Renal cortical epithelial cell (primary cell): Measurements from ENCODE around the gene GRHPR. TPM values are rescaled to one million over a fixed set of nuclear protein-coding genes. Genes with fewer than 3 reads are reported as not detected.

Experiments used
- DNase-seq: peaks from one replicate; pipeline ENCODE4 v3.0.0-alpha.2; 2011; ENCODE audit warnings: low read depth
- total RNA-seq: library from RNA; depleted of rRNA; stranded (reverse); fragments of >200 nt; gene quantifications from 2 replicates; pipeline ENCODE4 v1.2.3, GENCODE V29; 2014

GRHPR gene
- total RNA-seq, 1 donor from 2014 or later: 152 TPM

DNA sequence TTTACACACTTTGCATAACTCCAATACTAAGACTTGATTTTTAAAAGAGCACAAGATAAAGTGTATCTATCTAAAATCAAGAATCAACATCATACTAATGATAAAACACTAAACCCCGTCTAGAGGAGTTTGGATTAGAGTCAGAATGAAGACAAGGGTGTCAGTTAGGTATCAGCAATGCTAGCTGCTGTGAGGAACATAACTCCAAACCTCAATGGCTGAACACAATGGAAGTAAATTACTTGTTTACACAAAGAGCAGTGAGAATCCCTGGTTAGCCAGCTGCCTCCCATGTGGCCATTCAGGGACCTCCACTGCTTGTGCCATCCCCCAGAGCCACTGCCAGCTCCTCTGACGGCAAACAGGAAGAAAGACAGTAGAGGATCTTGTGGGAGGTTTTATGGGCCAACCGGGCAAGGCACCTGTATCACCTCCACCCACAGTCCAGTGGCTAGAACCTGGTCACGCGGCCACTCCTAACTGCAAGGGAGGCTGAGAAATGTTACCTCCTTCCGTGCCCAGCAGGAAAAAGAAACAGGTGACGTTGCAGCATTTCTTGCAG, 24.0 kb upstream of the GRHPR start:
- no peak for DNase-seq

DNA sequence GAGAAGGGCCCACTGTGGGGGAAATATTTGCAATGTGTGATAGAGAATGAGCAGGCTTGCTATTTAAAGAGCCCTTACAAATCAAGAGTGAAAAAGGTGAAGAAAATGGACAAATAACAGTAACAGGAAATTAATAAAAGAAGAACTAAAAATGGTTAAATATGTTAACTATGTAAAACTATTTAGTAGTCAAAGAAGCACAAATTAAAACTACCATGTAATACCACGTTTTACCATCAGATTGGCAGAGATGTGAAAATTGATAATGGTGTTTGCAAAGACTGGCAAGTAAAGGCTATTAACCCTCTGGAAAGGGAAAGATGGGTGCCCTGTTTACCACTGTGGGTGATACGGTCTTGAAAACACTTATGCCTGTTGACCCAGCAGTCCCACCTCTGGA, 23.2 kb upstream of the GRHPR start:
- no peak for DNase-seq

DNA sequence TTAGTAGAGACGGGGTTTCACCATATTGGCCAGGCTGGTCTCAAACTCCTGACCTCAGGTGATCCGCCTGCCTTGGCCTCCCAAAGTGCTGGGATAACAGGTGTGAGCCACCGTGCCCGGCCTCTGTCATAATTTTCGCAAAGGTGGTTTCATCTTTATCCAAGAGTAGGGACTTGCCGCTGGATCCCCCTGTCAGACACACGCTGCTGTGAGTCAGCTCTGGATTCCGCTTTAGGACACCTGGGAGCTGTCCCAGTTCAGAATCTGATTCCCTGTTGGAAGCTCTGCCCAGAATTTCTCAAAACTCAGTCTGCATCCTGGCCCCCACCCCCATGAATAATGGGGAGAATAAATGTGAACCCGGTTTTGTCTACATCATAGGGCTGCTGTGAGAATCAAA, 17.9 kb upstream of the GRHPR start:
- no peak for DNase-seq

DNA sequence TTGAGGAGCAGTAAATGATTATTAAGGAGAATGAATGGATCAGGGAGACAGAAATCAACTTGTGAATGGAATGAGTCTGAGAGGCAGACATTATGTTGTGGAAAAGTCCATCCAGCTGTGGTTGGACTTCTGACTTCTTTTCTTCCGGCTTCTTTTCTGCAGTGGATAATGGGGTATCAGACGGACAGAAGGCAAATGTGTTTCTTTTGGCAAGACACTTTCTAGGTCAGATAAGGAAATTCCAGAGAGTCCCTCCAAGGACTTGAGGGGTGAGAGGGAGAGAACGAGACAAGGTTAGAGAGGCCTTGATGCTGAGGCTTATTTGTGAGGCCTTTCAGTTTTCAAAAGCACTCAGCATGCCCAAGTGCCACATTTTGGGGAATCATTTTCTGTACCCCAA, 17.1 kb upstream of the GRHPR start:
- DNase-seq: no peak

DNA sequence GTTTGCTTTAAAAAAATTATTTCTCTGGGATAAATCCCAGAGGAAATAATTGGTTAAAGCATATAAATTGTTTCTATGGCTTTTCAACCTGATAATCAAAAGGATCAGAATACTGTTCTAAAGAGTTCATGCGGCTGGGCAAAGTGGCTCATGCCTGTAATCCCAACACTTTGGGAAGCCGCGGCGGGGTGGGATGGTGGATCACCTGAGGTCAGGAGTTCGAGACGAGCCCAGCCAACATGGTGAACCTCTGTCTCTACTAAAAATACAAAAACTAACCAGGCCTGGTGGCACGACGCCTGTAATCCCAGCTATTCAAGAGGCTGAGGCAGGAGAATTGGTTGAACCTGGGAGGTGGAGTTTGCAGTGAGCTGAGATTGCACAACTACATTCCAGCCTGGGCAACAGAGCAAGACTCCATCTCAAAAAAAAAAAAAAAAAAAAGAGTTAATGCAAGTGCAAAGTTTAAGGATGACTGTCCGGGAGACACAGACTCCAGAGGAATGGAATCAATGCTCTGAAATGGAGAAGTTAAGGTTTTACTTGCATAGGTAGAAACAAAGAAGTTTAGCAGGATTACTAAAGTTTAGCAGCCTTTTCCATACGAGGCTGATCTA, 16.6 kb upstream of the GRHPR start:
- peak; percentile 41 for DNase-seq

DNA sequence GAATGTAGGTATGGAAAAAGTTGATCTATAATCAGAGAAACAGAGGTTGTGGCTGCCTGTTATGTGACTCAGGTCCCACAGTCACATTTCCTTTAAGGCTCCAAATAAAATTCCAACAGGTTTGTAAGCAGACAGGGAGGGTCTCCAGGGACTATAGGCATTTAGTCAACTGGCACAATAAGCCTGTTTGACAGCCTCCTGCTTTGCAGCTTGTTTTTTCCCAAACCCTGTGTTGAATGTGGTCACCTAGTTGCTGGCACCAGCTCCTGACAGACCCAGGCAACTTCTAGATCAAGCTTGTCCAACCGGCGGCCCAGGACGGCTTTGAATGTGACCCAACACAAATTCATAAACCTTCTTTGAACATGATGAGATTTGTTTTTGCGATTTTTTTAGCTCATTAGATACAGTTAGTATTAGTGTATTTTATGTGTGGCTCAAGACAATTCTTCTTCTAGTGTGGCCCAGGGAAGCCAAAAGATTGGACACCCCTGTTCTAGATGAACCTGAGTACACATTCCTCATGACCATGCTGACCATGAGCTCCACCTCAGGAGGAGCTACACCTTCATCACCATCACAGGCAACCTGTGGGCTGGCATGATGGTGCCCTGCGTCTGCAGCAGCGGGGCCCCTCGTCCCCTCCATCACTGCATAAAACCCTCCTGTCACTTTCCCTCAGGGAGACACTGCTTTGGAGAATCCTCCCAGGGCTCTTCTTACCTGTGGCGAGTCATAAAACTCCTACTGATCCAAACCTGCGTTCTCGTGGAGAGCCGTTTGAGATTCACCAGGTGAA, 15.7 kb upstream of the GRHPR start:
- no peak for DNase-seq

DNA sequence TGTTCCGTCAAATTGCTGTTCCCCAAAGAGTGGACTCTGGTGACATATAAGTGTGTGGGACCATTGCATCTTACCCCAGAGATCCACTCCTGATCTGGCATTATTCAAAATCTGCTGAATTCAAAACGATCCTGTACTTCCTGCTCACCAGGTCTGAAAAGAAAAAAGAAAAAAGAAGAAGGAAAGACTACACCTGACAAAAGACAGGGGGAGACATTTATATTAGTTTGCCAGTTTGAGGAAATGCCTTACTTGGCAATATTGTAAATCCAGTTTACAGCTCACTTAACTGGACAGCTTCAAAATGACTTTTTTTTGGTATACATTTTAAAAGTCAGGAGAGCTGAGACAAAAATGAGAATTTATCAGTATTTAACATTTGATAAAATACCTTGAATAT, 15.0 kb upstream of the GRHPR start:
- peak; percentile 54 for DNase-seq

DNA sequence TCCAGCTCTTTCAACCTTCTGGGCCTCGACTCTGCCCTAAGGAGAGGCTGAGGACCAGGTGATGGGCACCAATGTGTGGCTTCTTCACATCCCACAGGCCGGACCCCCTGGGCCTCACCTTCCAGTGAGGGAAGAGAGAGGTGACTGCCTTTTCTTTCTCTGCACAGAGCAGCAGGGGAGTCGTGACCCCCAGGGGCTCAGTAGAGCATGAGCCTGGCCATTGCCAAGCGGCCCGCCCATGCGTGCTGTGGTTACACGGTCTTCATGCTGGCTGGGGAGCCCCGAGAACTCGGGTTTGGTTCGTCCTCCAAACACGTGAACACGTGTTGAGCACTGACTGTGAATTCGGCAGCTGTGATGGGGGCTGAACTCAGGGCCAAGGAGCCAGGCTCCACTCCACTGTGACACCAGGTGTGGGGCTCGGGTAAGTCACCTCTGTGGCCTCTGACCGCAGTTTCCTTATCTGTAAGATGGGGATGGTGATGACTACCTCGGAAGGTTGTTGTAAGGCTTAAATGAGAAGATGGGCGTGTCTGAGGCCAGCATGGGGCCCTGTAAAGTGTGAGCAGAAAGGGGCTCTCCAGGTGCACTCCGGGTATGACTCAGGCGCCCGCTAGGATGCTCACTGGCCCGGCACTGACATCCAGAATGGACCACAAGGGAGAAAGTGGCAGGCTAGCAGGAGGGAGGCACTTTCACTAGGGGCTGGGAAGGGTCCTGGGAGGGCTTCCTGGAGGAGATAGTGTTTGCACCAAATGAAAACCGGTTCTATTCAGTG, 13.4 kb upstream of the GRHPR start:
- DNase-seq: no peak

DNA sequence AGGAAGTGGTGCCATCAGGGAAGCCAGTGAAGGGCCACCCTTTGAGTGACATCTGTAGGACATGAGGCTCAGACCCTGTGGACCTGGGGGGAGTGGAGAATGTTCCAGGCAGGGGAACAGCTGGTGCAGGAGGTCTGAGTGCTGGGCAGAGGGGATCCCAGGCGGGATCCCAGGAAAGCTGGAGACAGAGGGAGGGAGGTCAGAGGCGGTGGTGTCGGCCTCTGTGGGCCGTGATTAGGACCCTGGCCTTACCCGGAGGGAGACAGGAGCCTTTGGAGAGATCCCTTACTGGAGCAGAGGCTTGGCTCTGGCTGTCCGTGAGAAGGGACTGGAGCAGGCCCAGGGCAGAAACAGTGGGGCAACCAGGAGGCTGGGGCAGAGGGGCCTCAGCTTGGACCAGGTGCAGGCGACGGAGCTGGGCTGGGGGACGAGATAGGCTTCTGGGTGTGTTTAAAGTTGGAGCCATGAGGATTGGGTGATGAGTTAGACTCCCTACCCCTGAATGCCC, 12.1 kb upstream of the GRHPR start:
- no peak for DNase-seq

DNA sequence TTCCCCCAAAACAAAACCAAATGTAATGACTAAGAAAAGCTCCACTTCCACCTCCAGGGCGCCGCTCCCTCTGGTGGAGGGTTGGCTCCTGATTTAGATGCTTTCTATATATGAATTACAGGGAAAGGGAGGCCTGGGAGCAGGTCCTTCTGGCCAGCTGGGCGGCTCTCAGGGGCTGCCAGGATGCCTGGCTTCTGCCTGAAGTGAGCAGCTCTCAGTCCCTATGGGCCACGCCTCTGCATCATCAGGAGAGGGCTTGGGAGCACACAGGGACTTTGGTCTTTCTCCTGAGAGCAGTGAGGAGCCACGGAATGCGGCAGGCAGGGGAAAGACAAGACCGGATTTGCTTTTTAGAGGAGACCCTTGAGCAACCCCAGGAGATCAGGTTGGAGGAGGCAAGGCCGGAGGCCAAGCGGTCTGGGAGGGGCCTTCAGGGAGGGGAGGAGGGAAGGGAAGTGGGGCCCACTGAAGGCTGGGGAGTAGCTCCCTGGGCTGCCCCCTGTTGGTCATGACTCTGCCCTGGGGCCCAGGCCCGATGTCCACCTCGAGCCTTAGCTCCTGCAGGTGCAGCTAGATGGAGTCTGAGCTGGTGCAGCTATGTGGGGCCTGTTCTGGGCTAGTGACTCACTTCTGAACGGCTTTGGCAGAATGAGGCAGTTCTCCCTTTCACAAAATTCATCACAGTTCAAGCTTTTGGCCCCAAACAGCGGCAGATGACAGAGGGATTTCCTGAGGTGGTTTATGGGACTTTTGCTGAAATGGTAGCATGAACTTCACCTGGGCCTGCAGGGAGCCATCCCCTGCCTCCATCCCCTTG, 11.3 kb upstream of the GRHPR start:
- DNase-seq: no peak

DNA sequence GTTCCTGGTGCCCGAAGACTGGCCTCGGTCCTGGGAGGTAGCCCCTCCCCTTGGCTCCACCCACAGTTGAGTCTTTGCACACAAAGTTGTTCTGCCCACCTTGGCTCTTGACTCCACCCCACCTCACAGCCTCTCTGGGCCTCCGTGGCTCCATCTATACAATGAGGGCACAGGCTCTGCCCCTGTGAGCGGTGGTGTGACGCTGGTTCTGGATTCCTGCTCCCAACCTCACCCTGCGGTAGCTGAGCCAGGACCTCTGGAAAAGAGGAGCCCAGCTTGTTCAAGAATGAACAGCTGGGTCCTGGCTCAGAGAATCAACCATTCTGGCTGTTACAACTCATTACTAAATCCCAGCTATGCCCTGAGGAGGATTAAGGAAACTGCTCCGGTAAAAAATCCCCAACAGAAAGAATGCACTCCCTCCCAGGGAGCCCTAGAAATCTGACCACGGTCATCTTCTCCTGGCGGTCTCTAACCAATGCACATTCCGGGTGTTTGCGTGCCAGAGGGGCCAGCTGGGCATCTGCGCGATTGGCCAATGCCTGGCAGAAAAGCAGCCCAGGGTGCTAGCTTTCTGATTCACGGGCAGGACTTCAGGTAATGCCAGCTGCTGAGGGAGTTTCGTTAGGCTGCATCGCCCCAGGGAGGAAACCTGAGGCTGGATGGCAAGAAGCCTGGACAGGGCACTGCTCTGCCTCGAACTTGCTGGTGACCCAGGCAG, 9.9 kb upstream of the GRHPR start:
- peak; percentile 84 for DNase-seq

DNA sequence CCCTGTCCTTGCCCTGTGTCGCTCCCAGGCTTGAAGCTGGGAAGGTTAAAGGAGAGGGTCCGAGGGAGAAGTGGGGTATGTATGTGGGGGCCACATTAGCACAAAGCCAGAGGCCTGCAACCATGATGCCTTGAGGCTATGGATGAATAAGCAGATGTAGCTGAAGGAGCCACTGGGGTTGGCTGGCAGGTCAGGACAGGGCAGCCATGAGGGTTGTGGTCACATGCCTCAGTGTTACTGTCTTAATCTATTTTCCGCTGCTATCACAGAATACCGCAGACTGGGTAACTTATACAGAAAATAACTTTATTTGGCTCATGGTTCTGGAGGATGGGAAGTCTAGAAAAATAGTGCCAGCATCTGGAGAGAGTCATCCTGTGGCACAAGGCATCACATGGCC, 9.2 kb upstream of the GRHPR start:
- no peak for DNase-seq

DNA sequence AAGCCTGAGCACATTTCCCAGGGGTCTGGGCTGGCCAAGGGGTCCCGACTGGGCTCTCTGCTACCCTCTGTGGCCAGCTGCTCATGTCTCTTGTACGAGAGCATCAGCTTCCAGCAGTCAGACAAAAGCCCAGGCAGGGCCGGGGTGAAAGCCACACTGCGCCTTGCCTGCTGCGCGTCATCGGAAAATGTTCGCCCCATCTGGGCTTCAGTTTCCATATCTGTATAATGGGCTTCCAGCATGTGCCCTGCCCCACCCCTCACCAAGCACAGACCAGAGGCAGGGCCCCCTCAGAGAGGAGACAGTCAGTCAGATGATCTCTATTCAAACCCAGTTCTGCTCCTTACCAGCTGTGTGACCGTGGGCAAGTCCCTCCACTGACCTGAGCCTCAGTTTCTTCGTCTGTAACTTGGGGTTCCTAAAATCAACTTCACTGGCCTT, 8.0 kb upstream of the GRHPR start:
- DNase-seq: no peak

DNA sequence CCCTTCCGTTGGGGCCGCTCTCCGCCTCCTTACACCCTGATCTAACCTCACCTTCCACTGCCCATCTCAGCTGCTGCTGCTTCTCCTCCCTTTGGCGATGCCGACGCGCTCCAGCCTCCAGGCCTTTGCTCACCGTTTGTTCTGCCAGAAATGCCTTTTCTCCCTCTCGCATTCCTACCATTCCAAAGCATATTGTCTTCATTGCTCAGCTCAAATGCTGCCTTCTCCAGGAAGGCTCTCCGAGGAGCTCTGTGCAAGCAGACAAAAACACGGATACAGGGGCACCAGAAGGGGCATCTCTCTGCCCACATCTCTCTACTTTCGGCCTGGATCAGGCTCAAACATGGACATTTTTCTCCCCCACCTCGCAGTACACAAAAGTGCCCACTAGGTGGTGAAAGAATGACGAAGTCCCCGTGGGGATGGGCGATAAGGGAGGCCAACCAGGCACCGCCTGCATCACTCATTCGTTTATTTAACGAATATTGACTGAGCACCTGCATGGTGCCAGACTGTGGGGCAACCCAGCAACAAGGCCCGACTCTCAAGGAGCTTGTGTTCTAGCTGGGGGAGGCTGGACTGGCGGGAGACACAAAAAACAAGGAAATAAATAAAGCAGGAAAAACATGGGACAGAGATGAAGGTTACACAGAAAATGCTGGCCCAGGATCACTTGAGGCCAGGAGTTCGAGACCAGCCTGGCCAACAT, 7.3 kb upstream of the GRHPR start:
- DNase-seq: peak; percentile 77

DNA sequence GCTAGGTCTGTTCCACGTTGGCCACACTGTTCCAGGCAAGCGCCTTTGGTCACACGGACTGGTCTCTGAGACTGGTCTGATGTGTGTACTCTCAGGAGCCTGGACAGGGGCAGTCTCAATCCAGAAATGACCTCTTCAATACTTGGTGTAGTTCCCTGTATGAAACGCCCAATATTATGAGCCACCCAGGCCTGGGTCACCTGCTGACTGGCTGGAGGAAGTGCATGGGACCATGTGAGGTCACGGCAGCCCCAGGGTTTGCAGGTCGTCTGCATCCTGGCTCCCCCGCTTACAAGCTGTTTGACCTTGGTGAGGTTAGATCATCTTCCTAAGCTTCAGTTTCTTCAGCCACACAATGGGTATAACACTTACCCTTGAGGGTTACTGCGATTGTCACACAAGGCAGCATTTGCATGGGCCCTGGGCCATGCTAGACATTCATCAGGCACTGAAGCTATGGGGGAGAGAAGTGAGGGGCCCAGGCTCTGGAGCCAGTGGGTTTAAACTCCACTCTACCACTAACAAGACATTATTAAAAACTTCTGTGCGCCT, 5.2 kb upstream of the GRHPR start:
- DNase-seq: no peak

DNA sequence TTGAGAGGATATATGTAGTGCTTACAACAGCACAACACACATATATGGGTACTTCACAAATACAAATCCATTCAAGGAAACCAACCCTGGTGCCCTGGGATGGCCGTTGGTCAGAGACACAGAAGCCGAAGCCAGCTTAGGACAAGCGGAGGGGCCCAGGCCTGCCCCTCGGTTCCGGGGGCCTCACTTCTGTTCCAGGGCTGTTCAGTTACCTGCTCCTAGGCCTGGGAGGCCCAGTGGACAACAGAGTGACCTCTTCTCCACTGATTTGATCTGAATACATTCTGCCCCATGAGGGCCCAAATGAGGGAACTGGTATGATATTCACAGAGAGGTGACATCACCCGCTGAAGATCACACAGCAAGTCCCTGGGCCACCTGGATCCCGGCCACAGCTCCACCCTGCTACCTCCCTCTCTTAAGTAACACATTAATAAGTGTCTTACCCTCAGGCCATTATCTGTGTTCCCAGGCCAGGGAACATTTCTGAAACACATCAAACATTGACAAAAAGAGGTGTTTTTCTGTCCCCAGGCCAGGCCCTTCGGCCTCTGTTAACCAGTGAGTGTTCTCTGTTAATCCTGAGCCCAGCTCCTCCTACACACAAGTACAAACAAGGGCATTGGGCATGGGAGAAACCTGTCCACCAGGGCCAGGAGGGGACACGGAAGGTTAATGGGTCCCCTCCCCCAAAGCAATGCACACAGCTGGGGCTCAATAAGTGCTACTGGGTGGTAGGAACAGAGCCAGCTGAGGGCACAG, 4.5 kb upstream of the GRHPR start:
- peak; percentile 84 for DNase-seq

DNA sequence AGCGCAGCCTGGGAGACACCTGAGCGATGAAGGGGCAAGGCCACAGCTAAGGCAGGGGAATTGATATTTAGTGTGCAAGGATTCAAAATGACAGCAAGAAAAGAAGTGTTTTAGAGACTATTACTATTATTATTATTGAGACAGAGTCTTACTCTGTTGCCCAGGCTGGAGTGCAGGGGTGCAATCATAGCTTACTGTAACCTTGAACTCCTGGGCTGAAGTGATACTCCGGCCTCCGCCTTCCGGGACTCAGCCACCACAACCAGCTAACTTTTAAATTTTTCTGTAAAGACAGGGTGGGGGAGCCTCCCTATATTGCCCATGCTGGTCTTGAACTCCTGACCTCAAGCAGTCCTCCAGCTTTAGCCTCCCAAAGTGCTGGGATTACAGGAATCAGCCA, 3.3 kb upstream of the GRHPR start:
- DNase-seq: no peak

DNA sequence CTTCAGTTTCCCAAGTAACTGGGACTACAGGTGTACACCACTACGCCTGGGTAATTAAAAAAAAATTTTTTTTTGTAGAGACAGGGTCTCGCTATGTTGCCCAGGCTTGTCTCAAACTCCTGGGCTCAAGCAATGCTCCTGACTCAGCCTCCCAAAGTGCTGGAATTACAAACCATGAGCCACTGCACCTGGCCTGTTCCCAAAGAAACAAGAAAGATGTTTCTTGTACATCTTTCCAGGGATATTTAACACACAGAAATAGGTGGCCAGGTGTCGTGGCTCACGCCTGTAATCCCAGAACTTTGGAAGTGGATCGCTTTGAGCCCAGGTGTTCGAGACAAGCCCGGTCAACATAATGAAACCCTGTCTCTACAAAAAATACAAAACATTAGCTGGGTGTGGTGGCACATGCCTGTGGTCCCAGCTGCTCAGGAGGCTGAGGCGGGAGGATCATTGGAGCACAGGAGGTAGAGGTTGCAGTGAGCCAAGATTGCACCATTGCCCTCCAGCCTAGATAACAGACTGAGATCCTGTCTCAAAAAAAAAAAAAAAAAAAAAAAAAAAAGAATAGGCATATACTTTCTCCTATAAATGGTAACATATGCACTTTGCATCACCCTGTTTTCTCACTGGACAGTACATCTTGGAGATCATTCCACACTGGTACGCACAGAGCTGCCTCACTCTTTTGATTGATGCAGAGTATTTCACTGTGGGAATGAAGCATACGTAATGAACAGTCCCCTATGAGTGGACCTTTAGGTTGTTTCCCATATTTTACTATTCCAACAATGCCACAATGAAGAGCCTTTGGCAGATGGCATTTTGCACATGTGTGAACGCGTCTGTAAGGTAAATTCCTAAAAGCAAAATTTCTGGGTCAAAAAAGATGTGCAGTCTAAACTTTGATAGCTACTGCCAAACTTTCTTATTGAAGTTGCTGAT, 2.0 kb upstream of the GRHPR start:
- DNase-seq: no peak
